A549 (cell line): ENCODE data around the gene CD46. TPM values are rescaled to one million over a fixed set of nuclear protein-coding genes. Genes with fewer than 3 reads are reported as not detected.

Experiments
- ATAC-seq, 2 experiments: fragments of 200-7000 bp in 1 of 2; fragments of >200 bp in 1 of 2; cut with Nextera tagmentation in 1 of 2; cut with Tn5 transposase in 1 of 2; 3 replicates each; pipeline versions ENCODE4 v1.8.0 to v1.9.1; 2018 to 2020; ENCODE audit warnings: mild to moderate bottlenecking in 1 of 2, moderate library complexity in 1 of 2
- CTCF ChIA-PET: fragments of 300-600 bp; sonication (Branson Sonifier 250); formaldehyde crosslinking; extraction: SDS; loops from one replicate; lab custom pipeline; 2021; ENCODE audit warnings: antibody characterized with exemption, inconsistent platforms; lab: Yijun Ruan, JAX
- POLR2A ChIA-PET: fragments of 350-600 bp; formaldehyde crosslinking; extraction: SDS; loops from one replicate; lab custom pipeline; 2021; ENCODE audit warnings: antibody characterized with exemption, inconsistent platforms; lab: Yijun Ruan, JAX
- DNase-seq, 2 experiments: peaks; one replicate each; pipeline versions ENCODE4 v3.0.0 to v3.0.0-alpha.2; 2011 to 2016; ENCODE audit warnings: low read depth in 1 of 2, low spot score in 1 of 2
- FAIRE-seq: peaks from 2 replicates; lab custom pipeline; 2011; peaks lifted over from hg19 to GRCh38; lab: Jason Lieb, UNC
- H3K27ac ChIP-seq, 2 experiments: fragments of >200 bp; sonication (Bioruptor Twin); formaldehyde crosslinking; 3 replicates each; pipeline ENCODE4 v1.5.1; 2016 to 2017
- H3K4me1 ChIP-seq: fragments of >200 bp; sonication (Bioruptor Twin); formaldehyde crosslinking; 3 replicates; pipeline ENCODE4 v1.6.1; 2016
- H3K4me2 ChIP-seq: fragments of >200 bp; sonication (Bioruptor Twin); formaldehyde crosslinking; 3 replicates; pipeline ENCODE4 v1.6.1; 2016
- H3K4me3 ChIP-seq: fragments of >200 bp; sonication (Bioruptor Twin); formaldehyde crosslinking; 3 replicates; pipeline ENCODE4 v1.5.1; 2016
- H3K9me3 ChIP-seq: fragments of >200 bp; sonication (Bioruptor Twin); formaldehyde crosslinking; 3 replicates; pipeline ENCODE4 v1.6.1; 2016
- ATOH8 ChIP-seq: fragments of 250-450 bp; sonication (Bioruptor Pico); IDR thresholded peaks from 2 replicates; pipeline ENCODE4 v1.5.0; 2020; ENCODE audit warnings: low read depth, mild to moderate bottlenecking, moderate library complexity
- CBX8 ChIP-seq: fragments of 200-600 bp; sonication (generic); IDR thresholded peaks from 2 replicates; pipeline ENCODE4 v1.6.1; 2016
- ELK1 ChIP-seq: fragments of 150-350 bp; IDR thresholded peaks from 2 replicates; pipeline ENCODE4 v1.6.1; 2014; ENCODE audit warnings: low read depth, mild to moderate bottlenecking, low read length
- EP300 ChIP-seq, 2 experiments: fragments of >200 bp; sonication (Bioruptor Twin); formaldehyde crosslinking; IDR thresholded peaks; 2 replicates in 1 of 2; 3 replicates in 1 of 2; pipeline ENCODE4 v1.6.1; 2016 to 2017
- FOSB ChIP-seq: fragments of 250-450 bp; sonication (Bioruptor Pico); IDR thresholded peaks from 2 replicates; pipeline ENCODE4 v1.5.0; 2020; ENCODE audit warnings: mild to moderate bottlenecking, moderate library complexity
- HEYL ChIP-seq: fragments of 250-450 bp; sonication (Bioruptor Pico); IDR thresholded peaks from 2 replicates; pipeline ENCODE4 v1.8.0; 2021; ENCODE audit warnings: mild to moderate bottlenecking, moderate library complexity
- KDM1A ChIP-seq: fragments of 200-600 bp; sonication (generic); IDR thresholded peaks from 2 replicates; pipeline ENCODE4 v1.6.1; 2016; ENCODE audit warnings: low read depth, mild to moderate bottlenecking
- KDM5A ChIP-seq: fragments of 200-600 bp; sonication (generic); IDR thresholded peaks from 2 replicates; pipeline ENCODE4 v1.6.1; 2016; ENCODE audit warnings: antibody characterized with exemption, mild to moderate bottlenecking
- MAFK ChIP-seq: fragments of 450-650 bp; IDR thresholded peaks from 2 replicates; pipeline ENCODE4 v1.6.1; 2014; ENCODE audit not compliant: partially characterized antibody
- NPAS2 ChIP-seq: fragments of 250-450 bp; sonication (Bioruptor Pico); IDR thresholded peaks from 2 replicates; pipeline ENCODE4 v1.8.0; 2022; ENCODE audit warnings: mild to moderate bottlenecking, moderate library complexity, borderline replicate concordance
- NR3C1 ChIP-seq: fragments of >200 bp; sonication (Bioruptor Twin); formaldehyde crosslinking; IDR thresholded peaks from 3 replicates; pipeline ENCODE4 v1.6.1; 2017
- PHF8 ChIP-seq: fragments of 200-600 bp; sonication (generic); IDR thresholded peaks from 2 replicates; pipeline ENCODE4 v1.6.1; 2016; ENCODE audit warnings: low read depth, mild to moderate bottlenecking, antibody characterized with exemption, moderate library complexity, borderline replicate concordance
- RAD21 ChIP-seq, 2 experiments: fragments of >200 bp in 1 of 2; sonication (Bioruptor Twin) in 1 of 2; formaldehyde crosslinking in 1 of 2; IDR thresholded peaks in 1 of 2; conservative IDR thresholded peaks in 1 of 2; 2 replicates in 1 of 2; 3 replicates in 1 of 2; pipeline ENCODE4 v1.6.1; 2012 to 2018; ENCODE audit warnings: inconsistent platforms in 1 of 2
- SREBF2 ChIP-seq: fragments of 450-650 bp; IDR thresholded peaks from 2 replicates; pipeline ENCODE4 v1.6.1; 2014; ENCODE audit warnings: mild to moderate bottlenecking, moderate library complexity
- ZSCAN20 ChIP-seq: fragments of 250-450 bp; sonication (Bioruptor Pico); IDR thresholded peaks from 2 replicates; pipeline ENCODE4 v1.8.0; 2022; ENCODE audit warnings: mild to moderate bottlenecking, moderate library complexity
- WGBS: methylation state at CpG from one replicate; pipeline ENCODE4 v1.1.6; 2017; ENCODE audit errors: missing lambda C conversion rate; 5-methylcytosine and 5-hydroxymethylcytosine counted together
- polyA plus RNA-seq, 4 experiments: library from polyadenylated mRNA; depleted of rRNA in 3 of 4; stranded (reverse); fragments of >200 nt; fragmentation: RNase III in 1 of 4; extraction: RNeasy Plus Mini Kit Qiagen cat#74134 plus additional on column Dnase treatment in 1 of 4; gene quantifications; 2 replicates in 3 of 4; 3 replicates in 1 of 4; pipeline ENCODE4 v1.2.3, GENCODE V29; 2011 to 2017
- TF ChIP-seq, protein P1 (sequence below): fragments of >200 bp; sonication (Bioruptor Twin); formaldehyde crosslinking; IDR thresholded peaks from 3 replicates; pipeline ENCODE4 v1.5.1; 2016
- TF ChIP-seq, protein P2 (sequence below): fragments of >200 bp; sonication (Bioruptor Twin); formaldehyde crosslinking; IDR thresholded peaks from 3 replicates; pipeline ENCODE4 v1.6.1; 2016

CD46 gene
- polyA plus RNA-seq, 2 of the 4 experiments (the other 2 are of a cell fraction) = 142 to 239 TPM

GRCh38 chr1:207829576-207829975 is 77.7 kb downstream of the CD46 start:
- no peak for ATAC-seq
- POLR2A ChIA-PET = interaction anchor here (1.0 kb wide), 1 partner anchor 18 kb away, joined by 3 read pairs; no protein-coding TSS in a partner anchor
- CTCF ChIA-PET = interaction anchor here (0.6 to 16.6 kb wide), 18 partner anchors 9 to 1373 kb away, joined by 3 to 260 read pairs (median 5); no protein-coding TSS in a partner anchor
- Histone ChIP-seq H3K27ac (no peak overlapping the region), H3K4me3 (no peak overlapping the region), H3K4me1 (peaks cover 39% of the 10 kb centered on the region), H3K9me3 (no peaks in the 10 kb centered on the region)
- no peak for FAIRE-seq
- no peak for DNase-seq
- no peak for TF ChIP-seq FOSB (CRISPR knock-in tag)
- no peak for TF ChIP-seq PHF8
- TF ChIP-seq KDM1A = peak; percentile 37; the same call in 1 of the 2 replicates
- TF ChIP-seq ZSCAN20 (CRISPR knock-in tag) = no peak
- TF ChIP-seq EP300 (IDR thresholded peaks at IDR 0.05) = no peak
- no peak for TF ChIP-seq ELK1
- no peak for TF ChIP-seq NPAS2
- TF ChIP-seq RAD21 (conservative IDR thresholded peaks at IDR 0.05 in 1 of 2, IDR thresholded peaks at IDR 0.05 in 1 of 2) = no peak
- TF ChIP-seq, all 56 proteins: peak for 1
- H3K4me2 ChIP-seq = no peak overlapping the region

GRCh38 chr1:207830788-207831187 is 78.9 kb downstream of the CD46 start:
- Histone ChIP-seq H3K27ac (no peak overlapping the region), H3K4me3 (no peak overlapping the region), H3K4me2 (no peak overlapping the region), H3K4me1 (peaks cover 26% of the 10 kb centered on the region), H3K9me3 (no peaks in the 10 kb centered on the region)
- WGBS = 91% methylated on average over 9 of the region's 9 CpGs
- ATAC-seq (no peak), FAIRE-seq (no peak), DNase-seq (no peak)
- ChIA-PET POLR2A (no interaction called here), CTCF (interaction anchor here (1.0 to 16.6 kb wide), 4 partner anchors 8 to 133 kb away, joined by 4 to 260 read pairs (median 20); no protein-coding TSS in a partner anchor)
- TF ChIP-seq CBX8 (no peak), RAD21 (conservative IDR thresholded peaks at IDR 0.05 in 1 of 2, IDR thresholded peaks at IDR 0.05 in 1 of 2) (no peak), SREBF2 (no peak), MAFK (no peak), FOSB (CRISPR knock-in tag) (no peak), KDM1A (no peak), EP300 (IDR thresholded peaks at IDR 0.05) (no peak), NR3C1 (no peak), ATOH8 (CRISPR knock-in tag) (no peak), KDM5A (no peak), NPAS2 (no peak), HEYL (no peak)
- TF ChIP-seq, protein P1, sequence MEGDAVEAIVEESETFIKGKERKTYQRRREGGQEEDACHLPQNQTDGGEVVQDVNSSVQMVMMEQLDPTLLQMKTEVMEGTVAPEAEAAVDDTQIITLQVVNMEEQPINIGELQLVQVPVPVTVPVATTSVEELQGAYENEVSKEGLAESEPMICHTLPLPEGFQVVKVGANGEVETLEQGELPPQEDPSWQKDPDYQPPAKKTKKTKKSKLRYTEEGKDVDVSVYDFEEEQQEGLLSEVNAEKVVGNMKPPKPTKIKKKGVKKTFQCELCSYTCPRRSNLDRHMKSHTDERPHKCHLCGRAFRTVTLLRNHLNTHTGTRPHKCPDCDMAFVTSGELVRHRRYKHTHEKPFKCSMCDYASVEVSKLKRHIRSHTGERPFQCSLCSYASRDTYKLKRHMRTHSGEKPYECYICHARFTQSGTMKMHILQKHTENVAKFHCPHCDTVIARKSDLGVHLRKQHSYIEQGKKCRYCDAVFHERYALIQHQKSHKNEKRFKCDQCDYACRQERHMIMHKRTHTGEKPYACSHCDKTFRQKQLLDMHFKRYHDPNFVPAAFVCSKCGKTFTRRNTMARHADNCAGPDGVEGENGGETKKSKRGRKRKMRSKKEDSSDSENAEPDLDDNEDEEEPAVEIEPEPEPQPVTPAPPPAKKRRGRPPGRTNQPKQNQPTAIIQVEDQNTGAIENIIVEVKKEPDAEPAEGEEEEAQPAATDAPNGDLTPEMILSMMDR = no peak
- TF ChIP-seq, protein P2, sequence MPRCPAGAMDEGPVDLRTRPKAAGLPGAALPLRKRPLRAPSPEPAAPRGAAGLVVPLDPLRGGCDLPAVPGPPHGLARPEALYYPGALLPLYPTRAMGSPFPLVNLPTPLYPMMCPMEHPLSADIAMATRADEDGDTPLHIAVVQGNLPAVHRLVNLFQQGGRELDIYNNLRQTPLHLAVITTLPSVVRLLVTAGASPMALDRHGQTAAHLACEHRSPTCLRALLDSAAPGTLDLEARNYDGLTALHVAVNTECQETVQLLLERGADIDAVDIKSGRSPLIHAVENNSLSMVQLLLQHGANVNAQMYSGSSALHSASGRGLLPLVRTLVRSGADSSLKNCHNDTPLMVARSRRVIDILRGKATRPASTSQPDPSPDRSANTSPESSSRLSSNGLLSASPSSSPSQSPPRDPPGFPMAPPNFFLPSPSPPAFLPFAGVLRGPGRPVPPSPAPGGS = no peak
